Retinal pigment epithelial cell (primary cell): ENCODE data around the gene CLCN4.

ENCODE experiments used
- DNase-seq: peaks from one replicate; pipeline ENCODE4 v3.0.0-alpha.2; 2010; ENCODE audit warnings: low read depth
- H3K4me3 ChIP-seq: 2 replicates; pipeline ENCODE4 v1.5.1; 2011; ENCODE audit warnings: mild to moderate bottlenecking, low read length, control low read depth, moderate library complexity
- CTCF ChIP-seq: conservative IDR thresholded peaks from 2 replicates; pipeline ENCODE4 v1.5.1; 2011; ENCODE audit warnings: low read depth, low read length, control low read depth, inconsistent platforms

CLCN4 gene

DNA sequence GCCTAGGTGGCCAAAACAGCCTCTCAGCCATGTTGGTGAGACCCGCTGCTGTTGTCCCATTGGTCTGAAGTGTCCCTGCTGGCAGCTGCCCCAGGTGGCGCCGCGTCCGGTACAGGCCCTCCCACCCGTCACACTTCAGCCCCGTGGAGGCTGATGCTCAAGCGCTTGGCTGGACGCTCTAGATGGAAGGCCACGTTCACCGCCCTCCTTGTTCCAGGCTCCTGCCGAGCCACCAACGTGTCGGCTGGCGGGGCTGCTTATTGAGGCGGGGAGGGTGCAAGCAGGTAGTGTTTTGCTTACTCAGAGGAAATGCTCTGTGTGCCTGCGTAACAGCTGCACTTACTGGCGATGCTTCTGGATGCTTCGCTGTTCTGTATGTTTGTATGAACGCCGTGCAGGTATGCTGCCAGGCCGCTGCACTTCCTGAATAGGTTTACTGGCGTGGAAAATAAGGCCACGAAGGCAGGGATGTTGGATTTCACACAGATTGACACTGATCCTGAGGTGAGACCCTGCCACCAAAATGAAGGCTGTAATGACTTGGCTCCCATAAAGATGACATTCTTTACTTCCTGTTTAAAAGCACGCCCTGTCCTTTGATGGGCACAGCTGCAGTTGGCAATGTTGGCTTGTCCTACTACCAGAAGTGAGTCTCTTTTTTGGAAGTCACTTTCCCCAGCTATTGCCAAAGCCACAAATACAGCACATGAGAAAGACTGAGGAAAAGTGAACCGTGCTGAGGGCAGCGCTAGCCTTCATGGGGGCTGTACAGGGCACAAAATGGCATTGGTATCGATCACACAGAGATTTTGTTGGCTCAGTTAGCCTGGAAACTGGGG lies 21.0 kb upstream of the CLCN4 start:
- DNase-seq: no peak
- TF ChIP-seq CTCF: no peak

GRCh38 chrX:10138726-10139125 lies 18.0 kb upstream of the CLCN4 start:
- no peak overlapping the region for H3K4me3 ChIP-seq
- TF ChIP-seq CTCF: no peak
- no peak for DNase-seq

More for the DNA sequence above, 21.0 kb upstream of the CLCN4 start:
- no peak overlapping the region for H3K4me3 ChIP-seq

- H3K4me3 ChIP-seq: no peak overlapping the region
- DNase-seq: no peak
- TF ChIP-seq CTCF: no peak
These were observed 16.5 kb upstream of the CLCN4 start for GRCh38 chrX:10140264-10140663.

GRCh38 chrX:10142041-10142599 lies 14.7 kb upstream of the CLCN4 start:
- no peak for TF ChIP-seq CTCF
- no peak for DNase-seq
- no peak overlapping the region for H3K4me3 ChIP-seq

- TF ChIP-seq CTCF: no peak
- H3K4me3 ChIP-seq: no peak overlapping the region
- DNase-seq: no peak
These were observed 13.4 kb upstream of the CLCN4 start for GRCh38 chrX:10143071-10143983.

DNA sequence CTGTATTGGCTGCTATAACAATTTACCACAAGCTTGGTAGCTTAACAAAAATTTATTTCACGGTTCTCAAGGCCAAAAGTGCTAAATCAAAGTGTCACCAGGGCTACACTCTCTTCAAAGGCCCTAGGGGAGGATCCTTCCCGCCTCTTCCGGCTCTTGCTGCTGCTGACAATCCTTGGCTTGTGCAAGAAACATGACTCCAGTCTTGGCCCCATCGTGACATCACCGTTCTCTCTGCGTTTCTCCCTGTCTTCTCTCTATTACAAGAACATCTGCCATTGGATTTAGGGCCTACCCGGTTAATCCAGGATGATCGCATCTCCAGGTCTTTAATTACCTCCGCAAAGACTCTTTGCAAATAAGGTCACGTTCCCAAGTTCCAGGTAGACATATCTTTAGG lies 10.4 kb upstream of the CLCN4 start:
- DNase-seq: no peak
- TF ChIP-seq CTCF: no peak

More for the DNA sequence above, 10.4 kb upstream of the CLCN4 start:
- no peak overlapping the region for H3K4me3 ChIP-seq
